ENCODE measurements around the gene KIF2C.
"Not testable (repeated sequence)": the region's sequence is repeated elsewhere in the genome, so short reads cannot be mapped to it uniquely, and the experiment has no call there.

The KIF2C gene

GRCh38 chr1:44717653-44718052 lies 22.0 kb upstream of the KIF2C start:
- peak; percentile 56 for FAIRE-seq

GRCh38 chr1:44718091-44718490 lies 21.5 kb upstream of the KIF2C start:
- DNase-seq (ENCODE audit: insufficient read length, low spot score) (no peak), FAIRE-seq (no peak)

More at GRCh38 chr1:44717653-44718052, 22.0 kb upstream of the KIF2C start:
- DNase-seq (ENCODE audit: insufficient read length, low spot score), result no peak

- FAIRE-seq (peak; percentile 11), DNase-seq (ENCODE audit: insufficient read length, low spot score) (no peak)
Measured at GRCh38 chr1:44719318-44719717, 20.3 kb upstream of the KIF2C start.

- DNase-seq (ENCODE audit: insufficient read length, low spot score) (no peak), FAIRE-seq (no peak)
Measured at GRCh38 chr1:44720281-44720680, 19.4 kb upstream of the KIF2C start.

GRCh38 chr1:44721485-44722361 lies 17.9 kb upstream of the KIF2C start:
- no peak for DNase-seq (ENCODE audit: insufficient read length, low spot score)
- FAIRE-seq, result peak; percentile 93

- no peak for DNase-seq (ENCODE audit: insufficient read length, low spot score)
- no peak for FAIRE-seq
Measured at GRCh38 chr1:44723064-44723463, 16.6 kb upstream of the KIF2C start.

GRCh38 chr1:44723496-44724295 lies 15.9 kb upstream of the KIF2C start:
- DNase-seq (ENCODE audit: insufficient read length, low spot score) (peak; percentile 77), FAIRE-seq (peak; percentile 85)

GRCh38 chr1:44724296-44724954 lies 15.2 kb upstream of the KIF2C start:
- FAIRE-seq, result no peak

GRCh38 chr1:44724955-44725698 lies 14.5 kb upstream of the KIF2C start:
- DNase-seq (ENCODE audit: insufficient read length, low spot score) (no peak), FAIRE-seq (no peak)

More at GRCh38 chr1:44724296-44724954, 15.2 kb upstream of the KIF2C start:
- DNase-seq (ENCODE audit: insufficient read length, low spot score), result no peak

- peak; percentile 91 for FAIRE-seq
- DNase-seq (ENCODE audit: insufficient read length, low spot score), result no peak
Measured at GRCh38 chr1:44730741-44731512, 8.7 kb upstream of the KIF2C start, which contains the start of gene RNU5D-1. Gene RNU5D-1, minus strand, starts transcription at chr1:44731170.

- no peak for FAIRE-seq
Measured at GRCh38 chr1:44733365-44733764, 6.3 kb upstream of the KIF2C start.

GRCh38 chr1:44733784-44734183 lies 5.9 kb upstream of the KIF2C start:
- FAIRE-seq, result no peak
- no peak for DNase-seq (ENCODE audit: insufficient read length, low spot score)

More at GRCh38 chr1:44733365-44733764, 6.3 kb upstream of the KIF2C start:
- no peak for DNase-seq (ENCODE audit: insufficient read length, low spot score)

- FAIRE-seq, result no peak
- no peak for DNase-seq (ENCODE audit: insufficient read length, low spot score)
Measured at GRCh38 chr1:44735992-44736391, 3.6 kb upstream of the KIF2C start.

GRCh38 chr1:44738953-44739306 lies 707 bp upstream of the KIF2C start:
- DNase-seq (ENCODE audit: insufficient read length, low spot score); FAIRE-seq: not testable (repeated sequence)

GRCh38 chr1:44740179-44740617 lies 561 bp downstream of the KIF2C start:
- DNase-seq (ENCODE audit: insufficient read length, low spot score) (no peak), FAIRE-seq (no peak)

- no peak for DNase-seq (ENCODE audit: insufficient read length, low spot score)
- FAIRE-seq, result no peak
Measured at GRCh38 chr1:44743211-44743610, 3.6 kb downstream of the KIF2C start.

- no peak for FAIRE-seq
- no peak for DNase-seq (ENCODE audit: insufficient read length, low spot score)
Measured at GRCh38 chr1:44747878-44748277, 8.2 kb downstream of the KIF2C start.

- DNase-seq (ENCODE audit: insufficient read length, low spot score) (peak; percentile 22), FAIRE-seq (peak; percentile 92)
Measured at GRCh38 chr1:44757420-44757819, 17.8 kb downstream of the KIF2C start.

GRCh38 chr1:44759077-44759476 lies 19.4 kb downstream of the KIF2C start:
- no peak for DNase-seq (ENCODE audit: insufficient read length, low spot score)
- no peak for FAIRE-seq

- DNase-seq (ENCODE audit: insufficient read length, low spot score) (no peak), FAIRE-seq (no peak)
Measured at GRCh38 chr1:44760876-44761275, 21.2 kb downstream of the KIF2C start.

Data from GM19239 (cell line).